Epithelial cell of prostate (primary cell): ENCODE results near the gene ACTG2.

Experiments used
- DNase-seq: peaks from one replicate; pipeline ENCODE4 v3.0.0-alpha.2; 2011; ENCODE audit warnings: low read depth, low spot score
- H3K27ac ChIP-seq: fragments of 450-650 bp; 2 replicates; pipeline ENCODE4 v1.5.1; 2017; ENCODE audit warnings: mild to moderate bottlenecking

Gene ACTG2

DNA sequence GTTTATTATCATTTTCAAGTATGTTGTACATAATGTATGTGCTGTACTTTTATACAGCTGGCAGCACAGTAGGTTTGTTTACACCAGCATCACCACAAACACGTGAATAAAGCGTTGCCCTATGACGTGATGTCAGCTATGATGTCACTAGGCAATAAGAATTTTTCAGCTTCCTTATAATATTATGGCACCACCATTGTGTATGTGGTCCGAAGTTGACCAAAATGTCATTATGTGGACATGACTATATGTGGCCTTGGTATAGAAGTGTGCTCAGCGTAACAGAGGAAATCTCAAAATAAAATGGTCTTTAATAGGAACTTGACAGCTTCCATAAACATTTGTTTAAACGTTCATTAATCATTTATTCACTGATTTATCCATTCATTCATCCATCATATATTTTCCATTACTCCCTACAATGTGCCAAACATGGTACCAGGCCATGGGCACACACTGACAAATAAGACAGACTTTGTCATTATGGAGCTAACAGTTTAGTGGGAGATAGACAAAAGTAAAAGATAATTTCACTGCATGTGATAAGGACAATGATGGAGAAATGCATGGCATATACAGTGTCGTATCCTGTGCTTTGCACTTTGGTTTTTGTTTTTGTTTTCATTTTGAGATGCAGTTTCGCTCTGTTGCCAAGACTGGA, 18.9 kb downstream of the ACTG2 start:
- H3K27ac ChIP-seq: no peak overlapping the region

DNA sequence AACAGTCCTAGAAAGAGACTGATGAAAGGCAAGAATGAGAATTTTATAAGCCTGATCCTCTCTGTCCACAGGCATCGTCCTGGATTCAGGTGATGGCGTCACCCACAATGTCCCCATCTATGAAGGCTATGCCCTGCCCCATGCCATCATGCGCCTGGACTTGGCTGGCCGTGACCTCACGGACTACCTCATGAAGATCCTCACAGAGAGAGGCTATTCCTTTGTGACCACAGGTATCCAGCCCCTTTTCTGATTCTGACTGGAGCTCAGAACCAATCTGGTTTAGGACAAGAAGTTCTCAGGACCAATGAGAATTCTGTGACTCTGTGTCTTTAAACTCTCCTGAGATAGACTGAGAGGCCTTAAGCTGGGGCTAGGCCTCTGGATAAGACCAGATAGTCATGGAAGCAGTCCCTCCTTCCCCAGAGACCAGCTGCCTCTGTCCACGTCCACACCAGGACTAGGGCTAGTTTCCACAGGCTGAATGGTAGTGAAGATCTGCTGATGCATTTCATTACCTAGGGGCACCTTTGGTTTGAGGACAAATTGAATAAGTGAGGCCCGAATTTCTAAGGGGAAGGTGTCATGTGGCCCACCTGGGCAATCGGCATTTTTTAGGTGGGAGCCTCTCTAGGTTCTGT, 20.7 kb downstream of the ACTG2 start:
- no peak overlapping the region for H3K27ac ChIP-seq
- no peak for DNase-seq

More for the DNA sequence above, 18.9 kb downstream of the ACTG2 start:
- no peak for DNase-seq

DNA sequence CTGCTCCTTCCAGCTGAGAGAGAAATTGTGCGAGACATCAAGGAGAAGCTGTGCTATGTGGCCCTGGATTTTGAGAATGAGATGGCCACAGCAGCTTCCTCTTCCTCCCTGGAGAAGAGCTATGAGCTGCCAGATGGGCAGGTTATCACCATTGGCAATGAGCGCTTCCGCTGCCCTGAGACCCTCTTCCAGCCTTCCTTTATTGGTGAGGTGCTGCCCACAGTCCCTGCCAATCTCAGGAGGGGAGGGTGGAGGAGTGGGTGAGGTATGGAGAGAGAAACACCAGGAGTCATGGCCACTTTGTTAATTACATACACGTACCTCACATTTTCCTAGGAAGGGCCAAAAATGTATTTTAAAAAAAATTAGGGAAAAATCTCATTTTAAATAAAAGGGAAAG, 21.9 kb downstream of the ACTG2 start:
- DNase-seq: no peak
- no peak overlapping the region for H3K27ac ChIP-seq

DNA sequence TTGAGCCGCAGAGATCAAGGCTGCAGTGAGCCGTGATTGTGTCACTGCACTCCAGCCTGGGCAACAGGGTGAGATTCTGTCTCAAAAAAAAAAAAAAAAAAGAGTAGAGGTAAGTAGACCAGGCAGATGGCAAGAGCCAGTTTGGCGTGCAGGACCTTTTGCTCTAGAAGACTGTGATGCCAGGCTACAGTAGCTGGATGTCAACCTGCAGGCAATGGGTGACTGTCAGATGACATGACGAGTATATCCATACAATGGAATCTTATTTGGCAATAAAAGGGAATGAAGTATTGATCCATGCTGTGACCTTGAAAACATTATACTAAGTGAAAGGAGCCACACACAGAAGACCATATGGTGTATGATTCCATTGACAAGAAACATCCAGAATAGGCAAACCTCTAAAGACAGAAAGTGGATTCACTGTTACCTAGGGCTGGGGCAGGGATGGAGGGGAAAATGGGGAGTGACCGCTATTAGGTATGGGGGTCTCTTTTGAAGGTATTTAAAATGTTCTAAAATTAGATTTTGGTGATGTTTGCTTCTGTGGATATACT, 22.7 kb downstream of the ACTG2 start:
- no peak for DNase-seq
- H3K27ac ChIP-seq: no peak overlapping the region

DNA sequence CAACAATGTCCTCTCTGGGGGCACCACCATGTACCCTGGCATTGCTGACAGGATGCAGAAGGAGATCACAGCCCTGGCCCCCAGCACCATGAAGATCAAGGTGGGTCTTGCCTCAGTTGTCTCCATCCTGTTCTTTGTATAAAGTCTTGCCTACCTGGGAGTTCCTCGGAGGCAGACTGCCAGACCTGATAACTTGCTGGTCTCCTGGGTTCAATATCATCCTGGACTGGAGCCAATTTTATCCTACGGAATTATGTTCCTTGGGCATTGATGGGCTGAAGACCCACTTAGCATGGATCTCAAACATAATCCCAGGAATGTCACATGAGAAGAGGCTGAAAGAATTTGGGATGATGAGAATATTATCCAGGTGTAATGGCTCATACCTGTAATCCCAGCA, 23.9 kb downstream of the ACTG2 start:
- no peak for DNase-seq
- H3K27ac ChIP-seq: no peak overlapping the region

DNA sequence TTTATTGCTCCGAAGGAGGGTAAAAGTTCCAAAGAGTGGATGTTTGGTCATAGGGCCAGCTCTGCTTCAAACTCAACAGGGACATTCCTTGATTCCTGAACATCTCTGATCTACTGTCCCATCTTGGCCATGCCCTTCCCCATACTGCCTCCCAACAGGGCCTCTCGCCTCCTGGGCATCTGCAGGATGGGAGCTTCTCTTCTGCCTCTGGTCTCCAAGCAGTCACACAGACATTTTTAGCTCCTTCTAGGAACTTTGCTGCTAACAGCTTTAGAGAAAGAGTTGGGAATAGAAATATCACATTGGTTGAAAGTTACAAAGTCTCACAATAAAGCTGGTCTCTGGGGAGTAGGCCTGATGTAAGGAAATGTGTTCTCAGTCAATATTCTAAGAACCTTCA, 24.5 kb downstream of the ACTG2 start:
- DNase-seq: no peak
- no peak overlapping the region for H3K27ac ChIP-seq

DNA sequence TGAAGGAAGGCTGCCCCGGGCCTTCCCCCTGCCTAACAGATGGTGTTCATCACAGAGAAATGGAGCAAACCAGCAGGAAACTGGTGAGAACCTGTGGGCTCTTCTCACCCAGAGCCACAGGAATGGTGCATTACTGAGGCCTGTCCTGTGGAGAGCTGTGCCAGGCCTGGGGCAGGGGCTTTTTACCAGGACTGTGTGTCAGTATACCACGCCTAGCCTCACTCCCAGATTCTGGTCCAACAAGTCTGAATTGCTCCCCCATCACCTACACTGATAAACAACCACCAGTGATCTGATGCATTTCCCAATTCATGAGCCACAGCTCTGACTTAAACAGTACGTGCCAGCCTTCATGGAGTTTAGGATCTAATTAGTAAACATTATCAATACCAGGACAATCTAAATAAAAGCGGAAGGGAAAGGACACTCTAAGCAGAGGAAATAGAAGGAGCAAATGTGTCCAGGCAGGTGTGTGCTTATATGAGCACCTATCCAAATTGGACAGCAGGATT, 24.9 kb downstream of the ACTG2 start:
- no peak overlapping the region for H3K27ac ChIP-seq
- no peak for DNase-seq

DNA sequence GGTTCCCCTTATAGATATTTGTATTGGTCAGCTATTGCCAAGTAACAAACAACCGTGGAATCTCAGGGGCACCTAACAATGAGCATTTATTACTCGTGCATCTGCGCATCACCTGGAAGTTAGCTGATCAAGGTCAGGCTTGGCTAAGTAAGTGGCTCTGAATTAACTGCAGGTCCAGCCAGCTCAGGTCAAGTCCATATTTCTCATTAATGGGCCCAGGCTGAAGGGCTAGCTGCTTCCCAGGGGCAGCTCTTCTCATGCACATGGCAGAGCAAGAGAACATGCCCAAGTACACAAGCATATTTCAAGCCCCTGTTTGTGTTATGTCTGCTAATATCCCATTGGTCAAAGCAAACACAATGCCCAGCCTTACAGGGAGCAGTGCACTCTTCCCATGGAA, 26.0 kb downstream of the ACTG2 start:
- no peak overlapping the region for H3K27ac ChIP-seq
- DNase-seq: no peak

DNA sequence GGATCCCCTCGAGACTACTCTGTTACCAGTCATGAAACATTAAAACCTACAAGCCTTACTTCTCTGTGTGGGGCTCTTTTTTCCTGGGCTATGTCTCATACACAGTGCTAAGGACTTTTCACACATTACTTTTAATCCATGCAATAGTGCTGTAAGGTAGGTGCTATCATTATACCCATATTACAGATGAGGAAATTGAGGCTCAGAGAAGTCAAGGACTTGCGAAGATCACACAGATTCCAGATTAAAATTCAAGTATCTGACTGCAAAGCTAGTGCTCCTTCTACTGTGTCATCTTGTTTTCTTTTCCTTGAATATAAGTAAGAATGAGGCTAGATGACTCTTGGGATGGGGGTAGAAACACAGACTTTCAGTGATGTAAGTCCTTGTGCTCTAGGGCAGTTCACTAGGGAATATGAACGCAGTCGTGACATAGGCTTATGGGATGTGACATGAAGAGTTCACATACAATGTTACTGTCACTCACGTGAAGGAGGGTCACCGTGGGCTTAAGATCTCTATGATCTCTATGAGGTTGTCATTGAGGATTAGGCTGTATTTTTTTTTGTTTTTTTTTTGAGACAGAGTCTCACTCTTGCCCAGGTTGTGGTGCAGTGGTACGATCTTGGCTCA, 26.9 kb downstream of the ACTG2 start:
- no peak for DNase-seq
- H3K27ac ChIP-seq: no peak overlapping the region

DNA sequence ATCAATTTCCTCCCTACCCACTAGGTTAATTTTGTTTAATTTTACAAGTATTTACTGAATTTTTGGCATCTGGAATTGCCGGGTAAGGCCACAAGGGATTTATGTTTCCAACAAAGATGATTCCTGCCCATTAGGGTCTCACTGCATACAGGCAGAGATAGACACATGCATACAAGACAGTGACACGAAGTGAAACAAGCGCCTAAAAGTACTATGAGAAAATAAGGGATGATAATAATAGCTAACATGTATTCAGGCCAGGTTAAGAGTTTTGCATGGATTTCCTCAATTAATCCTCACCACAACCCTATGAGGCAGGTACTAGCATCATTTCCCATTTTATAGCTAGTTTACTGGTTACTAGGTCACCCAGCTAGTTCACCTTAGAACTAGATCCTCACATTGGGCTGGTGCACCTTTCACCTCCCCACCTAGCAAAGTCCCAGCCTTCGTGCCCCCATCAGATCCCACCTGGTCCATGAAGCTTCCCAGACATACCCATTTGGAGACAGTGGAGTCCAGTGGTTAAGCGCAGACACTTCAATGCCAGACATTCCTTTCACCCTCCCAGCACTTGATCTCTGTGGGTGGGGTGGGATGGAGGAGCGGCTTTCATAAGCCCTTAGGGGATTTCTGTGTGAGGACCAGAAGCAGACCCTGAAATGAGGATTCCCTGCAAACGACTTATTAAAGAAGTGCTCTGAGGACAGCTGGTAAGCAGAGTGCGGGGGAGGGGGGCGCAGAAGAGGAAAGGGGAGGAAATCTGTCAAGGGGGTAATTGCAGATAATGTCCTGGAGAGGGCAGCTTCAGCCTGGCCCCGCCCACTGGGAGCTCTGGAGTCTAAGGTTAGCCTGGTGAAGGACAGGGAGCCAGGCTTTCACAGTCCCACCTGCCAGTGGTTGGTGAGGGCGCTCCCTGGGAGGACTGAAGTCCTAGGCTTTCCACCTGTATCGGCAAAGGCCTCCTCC, 28.1 kb downstream of the ACTG2 start:
- DNase-seq: no peak

DNA sequence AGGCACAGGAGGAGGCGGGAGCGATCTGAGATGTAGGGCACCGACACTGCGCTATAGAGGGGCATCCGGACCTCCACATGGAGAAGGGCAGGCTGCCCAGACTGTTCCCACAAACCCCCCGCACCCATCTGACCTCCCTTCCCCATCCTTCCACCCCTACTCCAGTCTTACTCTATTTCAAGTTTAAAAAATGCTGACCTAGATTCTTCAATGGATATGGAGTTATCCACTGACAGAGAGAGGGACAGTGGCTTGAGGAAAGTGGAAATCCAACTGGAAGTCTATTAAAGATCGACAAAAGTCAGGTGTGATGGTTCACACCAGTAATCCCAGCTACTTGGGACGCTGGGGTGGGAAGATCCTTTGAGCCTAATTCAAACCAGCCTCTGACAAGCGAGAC, 28.8 kb downstream of the ACTG2 start:
- no peak for DNase-seq
- no peak overlapping the region for H3K27ac ChIP-seq

More for the DNA sequence above, 28.1 kb downstream of the ACTG2 start:
- H3K27ac ChIP-seq: no peak overlapping the region

DNA sequence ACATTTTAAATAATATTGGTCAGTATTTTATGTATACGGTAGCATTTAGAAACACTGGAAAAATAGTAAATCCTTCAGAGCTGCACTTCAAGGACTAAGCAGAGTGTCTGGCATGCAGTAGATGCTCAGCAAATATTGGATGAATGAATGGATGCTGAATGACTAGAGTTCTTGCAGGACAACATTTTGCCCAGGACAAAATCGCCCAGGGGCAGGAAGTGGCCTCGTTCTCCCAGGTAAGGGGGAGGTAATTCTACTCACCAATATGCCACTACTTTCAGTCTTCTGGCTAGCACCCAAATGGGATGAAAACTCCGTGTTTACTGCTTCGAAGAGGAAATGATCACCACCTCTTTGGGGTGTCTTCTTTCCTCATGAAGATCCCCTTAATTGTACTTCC, 29.9 kb downstream of the ACTG2 start:
- H3K27ac ChIP-seq: no peak overlapping the region

DNA sequence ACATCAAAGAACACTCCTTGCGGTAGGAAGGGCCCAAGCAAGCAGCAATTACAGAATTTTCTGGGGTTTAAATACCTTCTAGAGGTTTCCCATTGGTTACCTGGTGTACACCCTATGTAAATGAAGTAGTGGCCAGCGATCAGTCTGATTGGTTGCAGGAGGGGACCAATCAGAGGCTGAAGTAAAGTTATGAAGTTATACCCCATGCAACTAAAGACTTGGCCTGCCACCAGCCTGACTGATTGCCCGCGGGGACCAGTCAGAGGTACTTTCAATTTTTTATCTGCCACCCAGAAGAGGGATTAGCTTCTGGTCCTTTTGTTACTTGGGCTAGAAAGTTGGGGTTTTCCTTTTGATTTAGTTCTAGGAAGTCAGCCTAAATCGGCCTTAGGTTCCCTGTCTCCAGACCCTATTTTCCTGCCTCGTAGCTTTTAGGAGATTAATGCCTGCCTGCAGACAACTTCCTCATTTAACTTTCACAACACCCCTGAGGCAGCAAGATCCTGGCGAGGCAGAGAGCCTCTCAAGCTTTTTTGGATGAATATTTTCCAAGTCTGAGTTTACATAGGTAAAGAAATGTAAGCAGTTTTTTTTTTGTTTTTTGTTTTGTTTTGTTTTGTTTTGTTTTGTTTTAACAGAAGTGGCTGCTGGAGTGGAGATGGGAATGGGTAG, 32.4 kb downstream of the ACTG2 start:
- H3K27ac ChIP-seq: peak overlapping the region; percentile 94
- no peak for DNase-seq

More for the DNA sequence above, 29.9 kb downstream of the ACTG2 start:
- no peak for DNase-seq

DNA sequence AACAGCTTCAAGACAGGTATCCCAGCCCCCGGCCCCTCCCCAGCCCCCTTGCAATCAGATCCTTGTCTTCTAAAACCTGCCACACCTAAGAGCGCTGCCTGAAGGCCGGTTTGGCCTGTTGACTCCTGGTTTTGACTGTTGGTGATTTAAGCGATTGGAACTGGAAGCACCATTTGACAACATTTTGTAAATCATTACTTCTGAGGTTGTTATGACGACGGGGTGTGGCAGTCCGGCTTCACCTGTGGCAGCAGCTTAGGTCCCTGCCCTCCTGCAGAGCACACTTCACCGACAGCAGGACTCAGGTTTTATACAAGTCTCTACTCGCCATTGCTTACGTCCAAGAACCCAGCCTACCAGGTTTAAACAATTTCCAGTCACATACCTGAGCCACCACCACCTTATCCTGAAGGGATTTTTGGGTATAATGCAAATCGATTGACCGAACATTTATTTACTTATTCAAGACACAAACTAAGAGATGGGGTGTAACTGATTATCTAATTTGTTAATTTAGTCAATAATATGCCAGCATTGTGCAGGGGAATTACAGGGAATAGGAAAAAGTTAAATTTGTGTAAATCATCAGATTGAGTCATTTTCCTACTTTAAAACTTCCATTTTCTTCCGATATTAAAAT, 33.2 kb downstream of the ACTG2 start:
- peak overlapping the region; percentile 94 for H3K27ac ChIP-seq
- DNase-seq: peak; percentile 96

DNA sequence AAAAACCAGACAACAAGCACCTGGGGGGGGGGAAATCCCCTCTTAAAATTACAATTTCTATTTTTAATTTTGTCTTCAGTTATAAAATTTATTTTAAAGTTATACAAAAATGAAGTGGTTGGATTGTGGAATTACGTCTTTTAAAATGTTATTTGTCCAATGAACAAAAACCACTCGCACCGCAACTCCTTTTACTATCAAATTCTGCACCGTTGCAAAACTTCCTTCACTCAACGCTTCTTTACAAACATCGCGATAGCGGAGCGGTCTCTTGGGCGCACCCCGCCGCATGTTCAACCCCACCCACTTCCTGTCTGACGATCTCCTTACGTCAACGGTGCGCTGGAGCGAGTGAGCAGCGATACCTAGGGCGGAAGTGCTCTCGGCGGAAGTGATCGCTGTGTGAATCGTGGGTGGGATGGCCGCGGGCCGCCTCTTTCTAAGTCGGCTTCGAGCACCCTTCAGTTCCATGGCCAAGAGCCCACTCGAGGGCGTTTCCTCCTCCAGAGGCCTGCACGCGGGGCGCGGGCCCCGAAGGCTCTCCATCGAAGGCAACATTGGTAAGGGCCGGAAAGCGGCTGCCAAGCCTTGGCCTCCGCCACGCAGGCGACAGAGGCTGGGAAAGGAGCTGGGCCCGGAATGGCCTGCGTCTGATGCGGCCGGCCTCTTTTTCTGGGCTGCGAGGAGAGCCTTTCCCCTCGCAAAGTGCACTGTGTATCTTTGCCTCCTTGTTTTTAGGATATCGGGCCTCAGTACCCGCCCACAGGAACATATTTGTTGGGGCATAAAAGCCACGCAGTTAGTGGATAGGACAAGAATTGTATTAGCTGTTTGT, 33.9 kb downstream of the ACTG2 start, which contains the start of gene DGUOK:
Gene DGUOK (plus strand): TSS at position 388 of the 835 bp plus-strand sequence. CDS start 31 bp downstream, at position 419.
- peak within 1 kb of the TSS; percentile 94 for H3K27ac ChIP-seq
- peak; percentile 98 for DNase-seq

DNA sequence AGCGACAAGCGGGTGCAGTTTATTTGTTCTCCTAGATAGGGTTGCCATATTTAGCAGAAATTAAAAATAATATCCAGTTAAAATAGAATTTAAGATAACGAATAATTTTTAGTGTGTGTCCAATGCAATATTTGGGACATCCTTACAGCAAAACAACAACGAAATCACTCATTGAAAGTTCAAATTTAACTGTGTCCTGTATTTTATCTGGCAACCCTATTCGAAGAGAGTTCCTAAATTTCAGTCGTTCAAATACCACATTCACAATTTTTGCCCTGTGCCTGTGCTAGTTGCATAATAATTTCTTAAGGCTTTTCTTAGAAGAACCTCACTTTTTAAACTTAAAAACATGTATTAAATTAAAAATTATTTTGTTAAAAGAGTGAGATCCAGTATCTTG, 34.5 kb downstream of the ACTG2 start:
- no peak for DNase-seq
- H3K27ac ChIP-seq: peak overlapping the region; percentile 94

DNA sequence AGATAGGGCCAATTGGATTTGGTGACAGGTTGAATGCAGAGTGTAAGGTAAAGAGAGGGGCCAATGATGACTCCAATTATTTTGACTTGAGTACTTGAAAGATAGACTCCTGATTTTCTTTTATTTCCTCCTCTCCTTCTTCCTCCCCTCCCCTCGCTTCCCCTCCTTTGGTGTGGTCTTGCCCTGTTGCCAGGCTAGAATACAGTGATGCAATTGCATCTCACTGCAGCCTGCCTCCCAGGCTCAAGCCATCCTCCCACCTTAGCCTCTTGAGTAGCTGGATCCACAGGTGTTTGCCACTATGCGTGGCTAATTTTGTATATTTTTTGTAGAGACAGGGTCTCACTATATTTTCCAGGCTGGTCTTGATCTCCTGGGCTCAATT, 36.1 kb downstream of the ACTG2 start:
- DNase-seq: no peak
- peak overlapping the region; percentile 94 for H3K27ac ChIP-seq

DNA sequence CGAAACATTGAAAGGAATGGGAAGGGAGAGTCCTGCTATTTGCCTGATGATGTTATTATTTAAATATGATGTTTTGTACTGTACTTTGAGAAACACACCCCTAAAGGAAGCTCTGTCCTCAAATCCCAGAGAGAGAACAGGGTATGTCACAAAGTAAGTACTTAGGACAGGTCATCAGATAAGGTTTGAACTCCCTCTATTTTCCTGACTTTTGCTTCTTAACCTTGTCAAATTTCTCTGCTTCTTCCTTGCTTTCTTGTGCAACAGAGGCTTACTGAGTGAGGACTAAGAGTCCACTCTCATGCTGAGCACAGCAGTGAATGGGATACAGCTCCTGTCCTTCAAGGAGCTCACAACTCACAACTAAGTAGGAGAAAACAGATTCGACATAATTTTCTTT, 37.6 kb downstream of the ACTG2 start:
- peak overlapping the region; percentile 94 for H3K27ac ChIP-seq
- DNase-seq: no peak
